Measurements from ENCODE around the gene SRR. TPM values are rescaled to one million over a fixed set of nuclear protein-coding genes. Genes with fewer than 3 reads are reported as not detected.
"Not testable (repeated sequence)": the region's sequence is repeated elsewhere in the genome, so short reads cannot be mapped to it uniquely, and the experiment has no call there.

Gene SRR
- total RNA-seq, 2 experiments from 2014 or later, result 18.3 to 23.0 TPM

GRCh38 chr17:2299136-2299535, 4.6 kb upstream of the SRR start:
- DNase-seq, result no peak
- H3K4me3 Mint-ChIP-seq, result no peak overlapping the region
- H3K36me3 Mint-ChIP-seq (ENCODE audit: low read depth), result peaks cover 52% of the 10 kb centered on the region
- no peaks in the 10 kb centered on the region for H3K27me3 Mint-ChIP-seq
- CTCF ChIA-PET, result interaction anchor here (0.8 kb wide), 1 partner anchor 274 kb away, joined by 4 read pairs; the partner anchor contains the start of gene RTN4RL1
- no peak overlapping the region for H3K27ac Mint-ChIP-seq
- H3K9me3 Mint-ChIP-seq, result no peaks in the 10 kb centered on the region
- H3K4me1 Mint-ChIP-seq, result peaks cover 68% of the 10 kb centered on the region
- POLR2A ChIA-PET, result no interaction called here

- Mint-ChIP-seq H3K4me1 (peaks cover 66% of the 10 kb centered on the region), H3K9me3 (no peaks in the 10 kb centered on the region), H3K4me3 (no peak overlapping the region), H3K36me3 (ENCODE audit: low read depth) (peaks cover 47% of the 10 kb centered on the region), H3K27ac (peak overlapping the region; percentile 19), H3K27me3 (no peaks in the 10 kb centered on the region)
- DNase-seq, result no peak
- ChIA-PET POLR2A (no interaction called here), CTCF (no interaction called here)
Observed at GRCh38 chr17:2299756-2300155, 4.0 kb upstream of the SRR start.

DNA sequence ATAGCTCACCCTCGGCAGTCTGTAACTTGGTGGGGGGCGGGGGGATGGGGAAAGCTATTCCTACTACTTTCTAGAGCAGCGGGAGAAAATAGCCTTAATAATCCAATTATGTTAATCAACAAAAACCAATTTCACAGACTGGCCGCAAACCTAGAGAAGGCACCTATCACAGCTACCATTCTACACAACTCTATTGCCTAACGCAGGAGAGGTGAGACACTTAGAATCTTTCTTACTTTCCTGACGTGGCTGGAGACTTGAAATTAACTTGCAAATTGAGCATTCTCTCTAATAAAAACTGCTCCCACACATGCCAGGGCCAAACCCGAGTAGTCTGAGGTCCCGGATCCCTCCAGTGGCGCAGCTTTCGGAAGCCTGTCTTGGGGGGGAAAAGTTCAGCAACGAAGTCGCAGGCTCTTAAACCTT, 959 bp upstream of the SRR start:
- POLR2A ChIA-PET, result interaction anchor here (0.5 to 1.5 kb wide), 2 partner anchors 200 to 247 kb away, joined by 3 to 4 read pairs; no protein-coding TSS in a partner anchor
- H3K9me3 Mint-ChIP-seq, result no peaks in the 10 kb centered on the region
- peak overlapping the region; percentile 88 for H3K27ac Mint-ChIP-seq
- no peaks in the 10 kb centered on the region for H3K27me3 Mint-ChIP-seq
- peaks cover 57% of the 10 kb centered on the region for H3K4me1 Mint-ChIP-seq
- CTCF ChIA-PET, result interaction anchor here (0.9 to 3.7 kb wide), 5 partner anchors 10 to 248 kb away, joined by 3 to 22 read pairs (median 3); partner anchors contain the start of gene HIC1
- H3K4me3 Mint-ChIP-seq, result peak overlapping the region; percentile 92
- no peak for DNase-seq
- peaks cover 37% of the 10 kb centered on the region for H3K36me3 Mint-ChIP-seq (ENCODE audit: low read depth)

- POLR2A ChIA-PET, result interaction anchor here (1.0 kb wide), 1 partner anchor 32 kb away, joined by 4 read pairs; the partner anchor contains the start of gene TSR1
- H3K4me3 Mint-ChIP-seq, result peak overlapping the region; percentile 92
- no peak for DNase-seq
- CTCF ChIA-PET, result interaction anchor here (0.6 to 3.7 kb wide), 3 partner anchors 60 to 248 kb away, joined by 4 to 22 read pairs (median 5); no protein-coding TSS in a partner anchor
- peaks cover 29% of the 10 kb centered on the region for H3K36me3 Mint-ChIP-seq (ENCODE audit: low read depth)
- no peaks in the 10 kb centered on the region for H3K9me3 Mint-ChIP-seq
- no peaks in the 10 kb centered on the region for H3K27me3 Mint-ChIP-seq
- H3K27ac Mint-ChIP-seq, result peak overlapping the region; percentile 43
- H3K4me1 Mint-ChIP-seq, result peaks cover 56% of the 10 kb centered on the region
Observed at GRCh38 chr17:2304931-2305330, 1.2 kb downstream of the SRR start.

DNA sequence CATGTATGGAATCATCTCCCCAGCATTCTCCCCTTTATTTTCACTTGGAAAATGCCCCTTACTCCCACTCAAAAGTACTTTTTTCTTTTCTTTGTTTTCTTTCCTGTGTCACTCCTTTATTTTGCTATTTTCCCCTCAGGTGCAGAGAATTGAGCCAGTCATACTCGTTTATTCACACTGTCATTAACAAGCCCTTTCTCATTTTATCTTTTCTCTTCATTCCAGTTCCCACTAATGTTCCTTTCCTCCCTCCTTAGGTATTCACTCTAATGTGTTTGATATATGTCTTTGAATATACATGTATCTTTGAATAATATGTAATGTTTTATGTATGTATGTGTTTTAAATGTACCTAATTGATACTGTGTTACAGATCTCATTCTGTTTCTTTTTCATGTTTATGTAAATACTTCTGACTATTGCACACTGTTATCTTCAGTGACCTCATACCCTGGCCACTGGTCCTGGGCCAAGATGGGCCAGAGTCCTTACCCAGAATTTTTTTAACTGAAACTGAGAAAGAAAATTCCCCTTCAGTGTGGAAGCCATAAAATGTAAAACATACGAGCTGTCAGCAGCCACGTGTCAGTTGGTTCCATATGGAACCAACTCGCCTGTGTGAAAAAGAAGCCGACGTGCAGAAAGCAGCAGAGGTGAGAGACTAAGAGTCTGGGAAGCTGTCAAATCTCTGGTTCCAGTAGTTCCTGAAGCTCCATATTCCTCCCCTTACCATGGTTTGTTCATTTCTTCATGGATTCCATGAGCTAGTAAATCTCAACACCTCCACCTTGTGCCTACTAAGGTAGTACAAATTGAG, 5.8 kb downstream of the SRR start:
- no peaks in the 10 kb centered on the region for H3K9me3 Mint-ChIP-seq
- ChIA-PET POLR2A (no interaction called here), CTCF (interaction anchor here (0.7 kb wide), 1 partner anchor 1426 kb away, joined by 5 read pairs; no protein-coding TSS in a partner anchor)
- DNase-seq, result no peak
- no peak overlapping the region for H3K27ac Mint-ChIP-seq
- H3K27me3 Mint-ChIP-seq, result no peaks in the 10 kb centered on the region
- H3K4me1 Mint-ChIP-seq, result peaks cover 27% of the 10 kb centered on the region
- H3K4me3 Mint-ChIP-seq, result no peak overlapping the region
- H3K36me3 Mint-ChIP-seq (ENCODE audit: low read depth), result peaks cover 19% of the 10 kb centered on the region

GRCh38 chr17:2312736-2313135, 9.0 kb downstream of the SRR start:
- Mint-ChIP-seq H3K27ac (no peak overlapping the region), H3K36me3 (ENCODE audit: low read depth) (peaks cover 4% of the 10 kb centered on the region), H3K9me3 (no peaks in the 10 kb centered on the region), H3K4me1 (peaks cover 5% of the 10 kb centered on the region), H3K27me3 (no peaks in the 10 kb centered on the region), H3K4me3 (no peak overlapping the region)
- ChIA-PET POLR2A (no interaction called here), CTCF (interaction anchor here (1.2 kb wide), 1 partner anchor 9 kb away, joined by 3 read pairs; the partner anchor contains the start of genes SMG6 and SRR)
- no peak for DNase-seq

- H3K27me3 Mint-ChIP-seq, H3K9me3 Mint-ChIP-seq, H3K27ac Mint-ChIP-seq, POLR2A ChIA-PET, H3K4me1 Mint-ChIP-seq, H3K4me3 Mint-ChIP-seq, DNase-seq, CTCF ChIA-PET: not testable (repeated sequence)
- peaks cover 16% of the 10 kb centered on the region for H3K36me3 Mint-ChIP-seq (ENCODE audit: low read depth)
Observed at GRCh38 chr17:2316916-2317205, 13.1 kb downstream of the SRR start.

DNA sequence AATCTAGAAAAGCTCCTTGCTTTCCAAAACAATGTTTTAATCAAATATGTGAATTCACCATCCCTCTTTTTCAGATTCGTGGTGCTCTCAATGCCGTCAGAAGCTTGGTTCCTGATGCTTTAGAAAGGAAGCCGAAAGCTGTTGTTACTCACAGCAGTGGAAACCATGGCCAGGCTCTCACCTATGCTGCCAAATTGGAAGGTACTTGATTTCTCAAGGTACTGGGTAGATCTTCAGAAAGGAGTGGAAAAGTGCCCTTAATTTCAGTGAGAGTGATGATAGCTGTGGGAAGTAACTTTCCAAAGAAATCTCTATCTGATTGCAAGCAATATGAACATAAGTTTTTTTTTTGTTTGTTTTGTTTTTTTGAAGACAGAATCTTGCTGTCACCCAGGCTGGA, 14.0 kb downstream of the SRR start:
- H3K27ac Mint-ChIP-seq, result no peak overlapping the region
- no peak for DNase-seq
- ChIA-PET POLR2A (interaction anchor here (0.6 kb wide), 1 partner anchor 10 kb away, joined by 3 read pairs; no protein-coding TSS in a partner anchor), CTCF (interaction anchor here (0.8 to 1.3 kb wide), 2 partner anchors 14 to 73 kb away, joined by 3 read pairs; no protein-coding TSS in a partner anchor)
- H3K27me3 Mint-ChIP-seq, result no peaks in the 10 kb centered on the region
- H3K4me3 Mint-ChIP-seq, result no peak overlapping the region
- H3K9me3 Mint-ChIP-seq, result no peaks in the 10 kb centered on the region
- H3K36me3 Mint-ChIP-seq (ENCODE audit: low read depth), result peaks cover 20% of the 10 kb centered on the region
- peaks cover 8% of the 10 kb centered on the region for H3K4me1 Mint-ChIP-seq

- ChIA-PET CTCF (interaction anchor here (1.3 kb wide), 1 partner anchor 13 kb away, joined by 3 read pairs; no protein-coding TSS in a partner anchor), POLR2A (no interaction called here)
- Mint-ChIP-seq H3K4me3 (no peak overlapping the region), H3K27me3 (no peaks in the 10 kb centered on the region), H3K9me3 (no peaks in the 10 kb centered on the region), H3K4me1 (peaks cover 8% of the 10 kb centered on the region), H3K36me3 (ENCODE audit: low read depth) (peaks cover 32% of the 10 kb centered on the region), H3K27ac (no peak overlapping the region)
- DNase-seq, result no peak
Observed at GRCh38 chr17:2319051-2319450, 15.3 kb downstream of the SRR start.

- ChIA-PET POLR2A (no interaction called here), CTCF (interaction anchor here (0.9 to 2.2 kb wide), 3 partner anchors 10 to 221 kb away, joined by 3 to 6 read pairs (median 3); no protein-coding TSS in a partner anchor)
- H3K36me3 Mint-ChIP-seq (ENCODE audit: low read depth), result peaks cover 47% of the 10 kb centered on the region
- no peaks in the 10 kb centered on the region for H3K9me3 Mint-ChIP-seq
- no peak for DNase-seq
- H3K27ac Mint-ChIP-seq, result no peak overlapping the region
- no peaks in the 10 kb centered on the region for H3K27me3 Mint-ChIP-seq
- peaks cover 15% of the 10 kb centered on the region for H3K4me1 Mint-ChIP-seq
- no peak overlapping the region for H3K4me3 Mint-ChIP-seq
Observed at GRCh38 chr17:2321399-2321798, 17.6 kb downstream of the SRR start.

GRCh38 chr17:2323629-2324314, 20.0 kb downstream of the SRR start:
- no peaks in the 10 kb centered on the region for H3K27me3 Mint-ChIP-seq
- CTCF ChIA-PET, result interaction anchor here (1.0 kb wide), 1 partner anchor 9 kb away, joined by 6 read pairs; no protein-coding TSS in a partner anchor

DNA sequence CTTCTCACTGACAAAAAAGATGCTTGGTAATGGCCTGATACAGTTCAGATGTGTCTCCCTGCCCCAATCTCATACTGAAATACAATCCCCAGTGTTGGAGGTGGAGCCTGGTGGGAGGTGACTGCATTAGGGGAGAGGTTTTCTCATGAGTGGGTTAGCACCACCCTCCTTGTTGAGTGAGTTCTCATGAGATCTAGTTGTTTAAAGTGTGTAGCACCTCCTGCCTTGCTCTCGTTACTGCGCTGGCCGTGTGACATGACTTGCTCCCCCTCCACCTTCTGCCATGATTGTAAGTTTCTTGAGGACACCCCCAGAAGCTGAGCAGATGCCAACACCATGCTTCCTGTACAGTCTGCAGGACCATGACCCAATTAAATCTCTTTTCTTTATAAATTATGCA, 27.6 kb downstream of the SRR start:
- Mint-ChIP-seq H3K9me3 (no peaks in the 10 kb centered on the region), H3K27me3 (no peaks in the 10 kb centered on the region), H3K27ac (no peak overlapping the region), H3K4me1 (peaks cover 19% of the 10 kb centered on the region), H3K36me3 (ENCODE audit: low read depth) (peaks cover 37% of the 10 kb centered on the region), H3K4me3 (no peak overlapping the region)
- ChIA-PET CTCF (interaction anchor here (1.0 to 2.0 kb wide), 4 partner anchors 9 to 273 kb away, joined by 3 to 6 read pairs (median 3); no protein-coding TSS in a partner anchor), POLR2A (no interaction called here)
- DNase-seq, result no peak

More at GRCh38 chr17:2323629-2324314, 20.0 kb downstream of the SRR start:
- H3K4me1 Mint-ChIP-seq, result peaks cover 13% of the 10 kb centered on the region
- no peaks in the 10 kb centered on the region for H3K9me3 Mint-ChIP-seq
- peaks cover 51% of the 10 kb centered on the region for H3K36me3 Mint-ChIP-seq (ENCODE audit: low read depth)
- POLR2A ChIA-PET, result no interaction called here
- H3K27ac Mint-ChIP-seq, result no peak overlapping the region
- H3K4me3 Mint-ChIP-seq, result no peak overlapping the region
- DNase-seq, result no peak

All from activated CD4-positive, alpha-beta T cell treated with anti-CD3 and anti-CD28 coated beads, Interleukin-2, amount 10 ng/mL, durations not matched to agents 7 days and 5 days (primary cell).